VCaP (cell line): ENCODE data around the gene CBFA2T3.

Source experiments
- H3K27ac ChIP-seq: fragments of 450-650 bp; 2 replicates; pipeline ENCODE4 v1.5.1; 2017
- CTCF ChIP-seq: fragments of 450-650 bp; conservative IDR thresholded peaks from 2 replicates; pipeline ENCODE4 v1.5.1; 2017; ENCODE audit warnings: mild to moderate bottlenecking, moderate library complexity

Gene CBFA2T3

GRCh38 chr16:88880226-88881006 lies 96.6 kb downstream of the CBFA2T3 start:
- H3K27ac ChIP-seq: no peak overlapping the region
- TF ChIP-seq CTCF: no peak

GRCh38 chr16:88879788-88880055 lies 97.3 kb downstream of the CBFA2T3 start:
- TF ChIP-seq CTCF: no peak

GRCh38 chr16:88878967-88879787 lies 97.8 kb downstream of the CBFA2T3 start:
- no peak overlapping the region for H3K27ac ChIP-seq

More at GRCh38 chr16:88879788-88880055, 97.3 kb downstream of the CBFA2T3 start:
- H3K27ac ChIP-seq: no peak overlapping the region

GRCh38 chr16:88878356-88878755 lies 98.7 kb downstream of the CBFA2T3 start:
- no peak overlapping the region for H3K27ac ChIP-seq
- no peak for TF ChIP-seq CTCF

More at GRCh38 chr16:88878967-88879787, 97.8 kb downstream of the CBFA2T3 start:
- TF ChIP-seq CTCF: no peak

GRCh38 chr16:88877564-88878289 lies 99.3 kb downstream of the CBFA2T3 start:
- TF ChIP-seq CTCF: no peak
- H3K27ac ChIP-seq: no peak overlapping the region

GRCh38 chr16:88876942-88877526 lies 100.0 kb downstream of the CBFA2T3 start:
- TF ChIP-seq CTCF: no peak
- no peak overlapping the region for H3K27ac ChIP-seq

- no peak for TF ChIP-seq CTCF
- H3K27ac ChIP-seq: no peak overlapping the region
Measured at GRCh38 chr16:88875703-88876234, 101.2 kb downstream of the CBFA2T3 start.
